CD4-positive, alpha-beta memory T cell (primary cell): ENCODE measurements around the gene NKIRAS1. TPM values are rescaled to one million over a fixed set of nuclear protein-coding genes. Genes with fewer than 3 reads are reported as not detected.
"Not testable (repeated sequence)": the region's sequence is repeated elsewhere in the genome, so short reads cannot be mapped to it uniquely, and the experiment has no call there.

Experiments
- CTCF ChIA-PET: fragments of 350-600 bp; sonication (Branson Sonifier 250); formaldehyde crosslinking; loops from one replicate; lab custom pipeline; 2021; ENCODE audit warnings: inconsistent platforms; ENCODE audit not compliant: partially characterized antibody; lab: Charles Lee
- POLR2A ChIA-PET: fragments of 350-600 bp; sonication (Branson Sonifier 250); formaldehyde crosslinking; loops from one replicate; lab custom pipeline; 2021; ENCODE audit not compliant: partially characterized antibody; lab: Charles Lee
- DNase-seq, 5 donors: peaks; one replicate each; pipeline versions ENCODE4 v3.0.0 to v3.0.0-alpha.2; 2020 to 2022; ENCODE audit warnings: mixed read lengths in 1 of 5
- H3K27ac ChIP-seq: one replicate; pipeline ENCODE4 v1.7.0; 2013; ENCODE audit warnings: low read depth, low read length
- H3K27me3 ChIP-seq: 2 replicates; pipeline ENCODE4 v1.7.0; 2013; ENCODE audit warnings: mild to moderate bottlenecking, low read length, moderate library complexity; ENCODE audit not compliant: insufficient read depth
- H3K36me3 ChIP-seq: 2 replicates; pipeline ENCODE4 v1.7.0; 2013; ENCODE audit warnings: mild to moderate bottlenecking, low read length, moderate library complexity; ENCODE audit not compliant: insufficient read depth
- H3K4me1 ChIP-seq: 2 replicates; pipeline ENCODE4 v1.7.0; 2013; ENCODE audit warnings: mild to moderate bottlenecking, low read length, moderate library complexity; ENCODE audit not compliant: insufficient read depth
- H3K4me3 ChIP-seq, 2 donors: one replicate each; pipeline ENCODE4 v1.7.0; 2013; ENCODE audit warnings: low read length in 2 of 2, mild to moderate bottlenecking in 1 of 2
- H3K9me3 ChIP-seq, 2 donors: one replicate each; pipeline ENCODE4 v1.7.0; 2013; ENCODE audit warnings: low read length in 2 of 2, control low read depth in 1 of 2; ENCODE audit not compliant: control insufficient read depth in 1 of 2
- H3K27ac Mint-ChIP-seq, 7 donors: one replicate each; pipeline ENCODE4 v1.8.0; 2020 to 2021; ENCODE audit warnings: mixed read lengths in 7 of 7, mild to moderate bottlenecking in 6 of 7, inconsistent platforms in 3 of 7, moderate library complexity in 3 of 7
- H3K27me3 Mint-ChIP-seq, 2 donors: one replicate each; pipeline ENCODE4 v1.8.0; 2020 to 2021; ENCODE audit warnings: mixed read lengths in 2 of 2
- H3K36me3 Mint-ChIP-seq, 2 donors: one replicate each; pipeline ENCODE4 v1.8.0; 2020 to 2021; ENCODE audit warnings: mixed read lengths in 2 of 2, inconsistent platforms in 1 of 2, mild to moderate bottlenecking in 1 of 2
- H3K4me1 Mint-ChIP-seq, 4 donors: one replicate each; pipeline ENCODE4 v1.8.0; 2020 to 2021; ENCODE audit warnings: mixed read lengths in 4 of 4, mild to moderate bottlenecking in 1 of 4
- H3K4me3 Mint-ChIP-seq, 8 donors: one replicate each; pipeline ENCODE4 v1.8.0; 2020 to 2021; ENCODE audit warnings: mixed read lengths in 8 of 8, mild to moderate bottlenecking in 7 of 8, moderate library complexity in 6 of 8, inconsistent platforms in 3 of 8
- H3K9me3 Mint-ChIP-seq, 8 donors: one replicate each; pipeline ENCODE4 v1.8.0; 2020 to 2021; ENCODE audit warnings: mixed read lengths in 8 of 8, mild to moderate bottlenecking in 5 of 8, inconsistent platforms in 3 of 8, moderate library complexity in 1 of 8
- intact Hi-C: fragments of 100-400 bp; cut with micrococcal nuclease; formaldehyde crosslinking; loops from one replicate; pipeline ENCODE4 v1.15.1; 2023
- polyA plus RNA-seq, 2 donors: library from polyadenylated mRNA; unstranded; fragments of 300-500 nt; fragmentation: Illumina TruSeq; gene quantifications; one replicate each; pipeline ENCODE4 v1.2.3, GENCODE V29; 2021
- total RNA-seq, 2 experiments: library from RNA; stranded (reverse); gene quantifications; one replicate each; pipeline ENCODE4 v1.2.3, GENCODE V29; 2021

NKIRAS1 gene
- total and polyA plus RNA-seq, 4 experiments from 2014 or later: 3.4 to 5.3 (median 4.5) TPM

GRCh38 chr3:23874359-23875112 is 42.3 kb downstream of the NKIRAS1 start:
- CTCF ChIA-PET: interaction anchor here (4.4 kb wide), 1 partner anchor 15 kb away, joined by 23 read pairs; no protein-coding TSS in a partner anchor
- intact Hi-C loops: no loop called here
- POLR2A ChIA-PET: no interaction called here
- Histone ChIP-seq H3K4me1 (no peaks in the 10 kb centered on the region), H3K27me3 (no peaks in the 10 kb centered on the region), H3K9me3 (no peaks in the 10 kb centered on the region), H3K27ac (no peak overlapping the region), H3K4me3 (no peak overlapping the region), H3K36me3 (no peaks in the 10 kb centered on the region)
- H3K36me3 Mint-ChIP-seq: peaks cover 0 to under 1% of the 10 kb centered on the region in 2 donors
- H3K4me1 Mint-ChIP-seq: peaks cover 10 to 56% (median 30%) of the 10 kb centered on the region in 4 donors
- no peak for DNase-seq
- no peaks in the 10 kb centered on the region for H3K27me3 Mint-ChIP-seq
- no peaks in the 10 kb centered on the region for H3K9me3 Mint-ChIP-seq
- H3K27ac Mint-ChIP-seq: peak overlapping the region in 2 of 7 donors; percentile 4 to 61
- no peak overlapping the region for H3K4me3 Mint-ChIP-seq

GRCh38 chr3:23873941-23874340 is 42.8 kb downstream of the NKIRAS1 start:
- DNase-seq: no peak
- Histone ChIP-seq H3K9me3 (no peaks in the 10 kb centered on the region), H3K27me3 (no peaks in the 10 kb centered on the region), H3K27ac (no peak overlapping the region), H3K36me3 (no peaks in the 10 kb centered on the region), H3K4me1 (no peaks in the 10 kb centered on the region), H3K4me3 (no peak overlapping the region)
- no peaks in the 10 kb centered on the region for H3K36me3 Mint-ChIP-seq
- H3K27me3 Mint-ChIP-seq: no peaks in the 10 kb centered on the region
- H3K4me3 Mint-ChIP-seq: no peak overlapping the region
- intact Hi-C loops: no loop called here
- peaks cover 6 to 54% (median 26%) of the 10 kb centered on the region in 4 donors for H3K4me1 Mint-ChIP-seq
- H3K9me3 Mint-ChIP-seq: no peaks in the 10 kb centered on the region
- ChIA-PET POLR2A (no interaction called here), CTCF (no interaction called here)
- H3K27ac Mint-ChIP-seq: peak overlapping the region in 3 of 7 donors; percentile 4 to 77 (median 48)

- Histone ChIP-seq H3K27me3 (no peaks in the 10 kb centered on the region), H3K36me3 (no peaks in the 10 kb centered on the region), H3K9me3 (no peaks in the 10 kb centered on the region), H3K27ac (no peak overlapping the region), H3K4me1 (no peaks in the 10 kb centered on the region), H3K4me3 (no peak overlapping the region)
- POLR2A ChIA-PET: no interaction called here
- CTCF ChIA-PET: no interaction called here
- DNase-seq: no peak
- Mint-ChIP-seq H3K27me3 (no peaks in the 10 kb centered on the region), H3K4me3 (no peak overlapping the region), H3K36me3 (no peaks in the 10 kb centered on the region), H3K4me1 (peaks cover 13 to 51% (median 31%) of the 10 kb centered on the region in 4 donors), H3K9me3 (no peaks in the 10 kb centered on the region), H3K27ac (no peak overlapping the region)
- intact Hi-C loops: no loop called here
Measured at GRCh38 chr3:23872330-23872729, 44.5 kb downstream of the NKIRAS1 start.

GRCh38 chr3:23871361-23871760 is 45.4 kb downstream of the NKIRAS1 start:
- H3K4me1 ChIP-seq, H3K4me3 ChIP-seq, H3K4me3 Mint-ChIP-seq, H3K27ac ChIP-seq, H3K27me3 ChIP-seq, DNase-seq, H3K36me3 Mint-ChIP-seq, CTCF ChIA-PET, H3K36me3 ChIP-seq, H3K27me3 Mint-ChIP-seq, H3K9me3 Mint-ChIP-seq, H3K27ac Mint-ChIP-seq, intact Hi-C loops, H3K9me3 ChIP-seq, POLR2A ChIA-PET: not testable (repeated sequence)
- peaks cover 13 to 49% (median 29%) of the 10 kb centered on the region in 4 donors for H3K4me1 Mint-ChIP-seq

- CTCF ChIA-PET, H3K36me3 Mint-ChIP-seq, H3K4me3 Mint-ChIP-seq, DNase-seq, H3K27me3 Mint-ChIP-seq, H3K9me3 Mint-ChIP-seq, H3K4me3 ChIP-seq, H3K36me3 ChIP-seq, POLR2A ChIA-PET, H3K9me3 ChIP-seq, H3K27me3 ChIP-seq, intact Hi-C loops, H3K27ac Mint-ChIP-seq, H3K27ac ChIP-seq, H3K4me1 ChIP-seq: not testable (repeated sequence)
- H3K4me1 Mint-ChIP-seq: peaks cover 15 to 49% (median 32%) of the 10 kb centered on the region in 4 donors
Measured at GRCh38 chr3:23870663-23871043, 46.1 kb downstream of the NKIRAS1 start.

- no peaks in the 10 kb centered on the region for H3K36me3 ChIP-seq
- CTCF ChIA-PET: no interaction called here
- H3K27ac ChIP-seq: no peak overlapping the region
- no peak overlapping the region for H3K4me3 ChIP-seq
- Mint-ChIP-seq H3K27me3 (no peaks in the 10 kb centered on the region), H3K36me3 (peaks cover 0 to 4% of the 10 kb centered on the region in 2 donors), H3K27ac (peak overlapping the region in 4 of 7 donors; percentile 2 to 58 (median 18)), H3K9me3 (no peaks in the 10 kb centered on the region), H3K4me3 (no peak overlapping the region), H3K4me1 (peaks cover 17 to 49% (median 31%) of the 10 kb centered on the region in 4 donors)
- H3K27me3 ChIP-seq: no peaks in the 10 kb centered on the region
- POLR2A ChIA-PET: no interaction called here
- no peak for DNase-seq
- no peaks in the 10 kb centered on the region for H3K9me3 ChIP-seq
- intact Hi-C loops: no loop called here
- H3K4me1 ChIP-seq: no peaks in the 10 kb centered on the region
Measured at GRCh38 chr3:23869977-23870662, 46.7 kb downstream of the NKIRAS1 start.

- Histone ChIP-seq H3K9me3 (no peaks in the 10 kb centered on the region), H3K27me3 (no peaks in the 10 kb centered on the region), H3K4me1 (no peaks in the 10 kb centered on the region), H3K27ac (no peak overlapping the region), H3K4me3 (no peak overlapping the region), H3K36me3 (no peaks in the 10 kb centered on the region)
- Mint-ChIP-seq H3K36me3 (peaks cover 4 to 8% of the 10 kb centered on the region in 2 donors), H3K27me3 (no peaks in the 10 kb centered on the region), H3K4me3 (no peak overlapping the region), H3K27ac (peak overlapping the region in 1 of 7 donors; percentile 3), H3K4me1 (peaks cover 24 to 49% (median 38%) of the 10 kb centered on the region in 4 donors), H3K9me3 (no peaks in the 10 kb centered on the region)
- CTCF ChIA-PET: no interaction called here
- POLR2A ChIA-PET: no interaction called here
- intact Hi-C loops: no loop called here
- DNase-seq: no peak
Measured at GRCh38 chr3:23867838-23868237, 49.0 kb downstream of the NKIRAS1 start.
